K562 (cell line): Measurements from ENCODE around the gene PPM1H. TPM values are rescaled to one million over a fixed set of nuclear protein-coding genes. Genes with fewer than 3 reads are reported as not detected.

ENCODE experiments used
- ATAC-seq: fragments of 200-7000 bp; cut with Tn5 transposase; 3 replicates; pipeline ENCODE4 v1.9.1; 2020; ENCODE audit warnings: moderate library complexity
- BruUV-seq: library from RNA; stranded (reverse); fragments of 400-500 nt; replicated peaks from 2 replicates; lab custom pipeline; 2021; lab: Mats Ljungman, UMichigan
- CTCF ChIA-PET: fragments of 300-600 bp; formaldehyde crosslinking; extraction: SDS; loops from one replicate; lab custom pipeline; 2021; ENCODE audit warnings: low intra/inter-chr PET ratio; lab: Yijun Ruan, JAX
- POLR2A ChIA-PET: fragments of 300-600, 350-650 bp; sonication (Branson Sonifier 250); formaldehyde crosslinking; extraction: SDS; loops from one replicate; lab custom pipeline; 2021; ENCODE audit warnings: antibody characterized with exemption, inconsistent platforms; lab: Yijun Ruan, JAX
- DNase-seq, 4 experiments: peaks; one replicate each; pipeline versions ENCODE4 v3.0.0 to v3.0.0-alpha.2; 2011 to 2018; ENCODE audit warnings: low spot score in 3 of 4, mixed read lengths in 3 of 4; ENCODE audit errors: extremely low read depth in 1 of 4
- FAIRE-seq: peaks from 2 replicates; lab custom pipeline; 2011; peaks lifted over from hg19 to GRCh38; lab: Jason Lieb, UNC
- H2AFZ ChIP-seq: 2 replicates; pipeline ENCODE4 v1.6.0; 2011; ENCODE audit warnings: low read depth, low read length, control low read depth, inconsistent platforms
- H3K27ac ChIP-seq: fragments of 200-600 bp; 3 replicates; pipeline ENCODE4 v1.8.0; 2011; ENCODE audit warnings: low read depth, mild to moderate bottlenecking, control low read depth, inconsistent platforms, low read length, moderate library complexity, mixed read lengths; ENCODE audit errors: extremely low read depth
- H3K27me3 ChIP-seq, 2 experiments: fragments of 300-600 bp in 1 of 2; 2 replicates in 1 of 2; 3 replicates in 1 of 2; pipeline versions ENCODE4 v1.6.0 to v1.8.0; 2011; ENCODE audit warnings: inconsistent platforms in 2 of 2, low read length in 2 of 2, mild to moderate bottlenecking in 1 of 2, mixed read lengths in 1 of 2, moderate library complexity in 1 of 2; ENCODE audit not compliant: control insufficient read depth in 2 of 2, insufficient read depth in 2 of 2
- H3K36me3 ChIP-seq: fragments of 300-600 bp; 3 replicates; pipeline ENCODE4 v1.8.0; 2011; ENCODE audit warnings: mild to moderate bottlenecking, low read length, inconsistent platforms; ENCODE audit not compliant: control insufficient read depth, insufficient read depth
- H3K4me1 ChIP-seq, 2 experiments: fragments of 200-600 bp in 1 of 2; replicated peaks in 1 of 2; 2 replicates in 1 of 2; 3 replicates in 1 of 2; pipeline versions ENCODE4 v1.5.1 to v1.8.0; 2011; ENCODE audit warnings: inconsistent platforms in 2 of 2, low read length in 2 of 2, mild to moderate bottlenecking in 1 of 2, mixed read lengths in 1 of 2, moderate library complexity in 1 of 2; ENCODE audit not compliant: control insufficient read depth in 2 of 2, insufficient read depth in 2 of 2
- H3K4me2 ChIP-seq: 2 replicates; pipeline ENCODE4 v1.6.1; 2011; ENCODE audit warnings: low read length, control low read depth, inconsistent platforms, mixed read lengths; ENCODE audit not compliant: insufficient read depth
- H3K4me3 ChIP-seq: fragments of 200-600 bp; sonication (generic), shearing (Covaris generic); 2 replicates; pipeline ENCODE4 v1.5.1; 2016; ENCODE audit warnings: control low read depth, inconsistent platforms
- H3K79me2 ChIP-seq: fragments of 200-600 bp; 3 replicates; pipeline ENCODE4 v1.8.0; 2011; ENCODE audit warnings: low read length, inconsistent platforms; ENCODE audit not compliant: control insufficient read depth, insufficient read depth
- H3K9ac ChIP-seq, 2 experiments: 2 replicates each; pipeline versions ENCODE4 v1.6.0 to v1.6.1; 2011; ENCODE audit warnings: low read depth in 2 of 2, low read length in 2 of 2, control low read depth in 1 of 2, inconsistent platforms in 1 of 2, mild to moderate bottlenecking in 1 of 2, mixed read lengths in 1 of 2; ENCODE audit not compliant: insufficient read depth in 1 of 2
- H3K9me1 ChIP-seq: one replicate; pipeline ENCODE4 v1.6.0; 2011; ENCODE audit warnings: inconsistent platforms, mild to moderate bottlenecking, low read length, moderate library complexity; ENCODE audit not compliant: control insufficient read depth, insufficient read depth
- H3K9me3 ChIP-seq: replicated peaks from 2 replicates; pipeline ENCODE4 v1.5.1; 2011; ENCODE audit warnings: low read depth, low read length, inconsistent platforms; ENCODE audit not compliant: control insufficient read depth, insufficient read depth
- H4K20me1 ChIP-seq: replicated peaks from 2 replicates; pipeline ENCODE4 v1.6.1; 2011; ENCODE audit warnings: low read length, inconsistent platforms, mixed read lengths; ENCODE audit not compliant: control insufficient read depth, insufficient read depth
- ATF2 ChIP-seq: sonication (generic); formaldehyde crosslinking; IDR thresholded peaks from 2 replicates; pipeline ENCODE4 v1.8.1; 2022; ENCODE audit warnings: missing genetic modification reagents
- E4F1 ChIP-seq: fragments of 250-450 bp; sonication (Bioruptor Pico); IDR thresholded peaks from 2 replicates; pipeline ENCODE4 v1.5.0; 2021; ENCODE audit warnings: mild to moderate bottlenecking, borderline replicate concordance
- ELK1 ChIP-seq: sonication (generic); formaldehyde crosslinking; IDR thresholded peaks from 2 replicates; pipeline ENCODE4 v1.8.1; 2022; ENCODE audit warnings: missing genetic modification reagents
- FOSL1 ChIP-seq: fragments of 200-800 bp; sonication (Bioruptor generic); conservative IDR thresholded peaks from 2 replicates; pipeline ENCODE4 v1.6.1; 2016; ENCODE audit warnings: missing genetic modification characterization, missing compliant biosample characterization
- MYC ChIP-seq, 2 experiments: fragments of 250-450 bp in 1 of 2; sonication (Bioruptor Pico) in 1 of 2; IDR thresholded peaks; 2 replicates each; pipeline versions ENCODE4 v1.5.1 to v1.6.1; 2012 to 2021; ENCODE audit warnings: low read depth in 2 of 2, borderline replicate concordance in 1 of 2, improper control_type of control experiment in 1 of 2, low read length in 1 of 2, mild to moderate bottlenecking in 1 of 2, moderate library complexity in 1 of 2
- PCBP1 ChIP-seq: fragments of 200-400 bp; formaldehyde crosslinking; IDR thresholded peaks from 2 replicates; pipeline ENCODE4 v1.6.1; 2018; ENCODE audit warnings: mild to moderate bottlenecking, low read depth, low read length; ENCODE audit not compliant: poor library complexity, severe bottlenecking
- POU5F1 ChIP-seq: fragments of 150-350 bp; IDR thresholded peaks from 2 replicates; pipeline ENCODE4 v1.6.1; 2014; ENCODE audit warnings: borderline replicate concordance, low read length, low read depth, mild to moderate bottlenecking; ENCODE audit not compliant: partially characterized antibody
- RAD21 ChIP-seq, 2 experiments: fragments of 250-450 bp in 1 of 2; fragments of 450-650 bp in 1 of 2; sonication (Bioruptor Pico) in 1 of 2; formaldehyde crosslinking in 1 of 2; IDR thresholded peaks in 1 of 2; conservative IDR thresholded peaks in 1 of 2; 2 replicates each; pipeline versions ENCODE4 v1.4.0 to v1.8.0; 2020 to 2022; ENCODE audit warnings: mild to moderate bottlenecking in 2 of 2, moderate library complexity in 1 of 2
- SIN3B ChIP-seq: fragments of 450-650 bp; IDR thresholded peaks from 2 replicates; pipeline ENCODE4 v1.6.1; 2017; ENCODE audit warnings: low read depth, mild to moderate bottlenecking, moderate library complexity
- SMARCA4 ChIP-seq: fragments of 450-650 bp; IDR thresholded peaks from 2 replicates; pipeline ENCODE4 v1.6.1; 2016
- TCF7 ChIP-seq: sonication (generic); IDR thresholded peaks from 2 replicates; pipeline ENCODE4 v1.6.1; 2016; ENCODE audit warnings: antibody characterized with exemption, borderline replicate concordance
- ZBTB9 ChIP-seq: fragments of 450-650 bp; formaldehyde crosslinking; IDR thresholded peaks from 2 replicates; pipeline ENCODE4 v1.4.0; 2020; ENCODE audit warnings: mild to moderate bottlenecking, moderate library complexity
- ZNF316 ChIP-seq: fragments of 450-650 bp; IDR thresholded peaks from 2 replicates; pipeline ENCODE4 v1.6.1; 2016
- ZNF561 ChIP-seq: fragments of 450-650 bp; formaldehyde crosslinking; conservative IDR thresholded peaks from 2 replicates; pipeline ENCODE4 v1.4.0; 2020; ENCODE audit warnings: mild to moderate bottlenecking, moderate library complexity
- WGBS: fragments of 100-300 bp; shearing (Covaris generic); methylation state at CpG from one replicate; pipeline ENCODE4 v1.1.6; 2016; ENCODE audit warnings: low coverage, mixed read lengths; ENCODE audit not compliant: insufficient coverage; ENCODE audit errors: missing lambda C conversion rate; 5-methylcytosine and 5-hydroxymethylcytosine counted together
- in situ Hi-C: fragments of 300-500 bp; cut with MboI; formaldehyde crosslinking; loops from 4 replicates; pipeline ENCODE4 v1.15.0; 2018; ENCODE audit warnings: inconsistent platforms, mixed read lengths
- intact Hi-C: fragments of 100-400 bp; cut with micrococcal nuclease; formaldehyde crosslinking; loops from 2 replicates; pipeline ENCODE4 v1.14.2; 2022
- polyA plus RNA-seq, 8 experiments: library from polyadenylated mRNA; depleted of rRNA in 4 of 8; stranded (reverse) in 5 of 8; unstranded in 3 of 8; fragments of >200 nt; fragmentation: Nextera tagmentation in 2 of 8; fragmentation: Illumina TruSeq in 1 of 8; extraction: Ambion mirVana in 2 of 8; extraction: Trizol in 1 of 8; gene quantifications; 2 replicates each; pipeline versions ENCODE4 v1.2.1 to v1.2.3, GENCODE V29; 2011 to 2014; ENCODE audit warnings: inconsistent platforms in 1 of 8, missing spikeins in 1 of 8
- total RNA-seq, 7 experiments: library from RNA; depleted of rRNA in 6 of 7; stranded (reverse); fragments of >200 nt in 6 of 7; fragmentation: Illumina TruSeq in 2 of 7; extraction: Trizol in 2 of 7; gene quantifications; 2 replicates each; pipeline versions ENCODE4 v1.2.1 to v1.2.3, GENCODE V29; 2011 to 2021; ENCODE audit warnings: low replicate concordance in 1 of 7

Gene PPM1H
- total and polyA plus RNA-seq, 9 of the 15 experiments (the other 6 are each of a cell fraction or from before 2014, with no cell fraction given) = 5.3 to 29.3 (median 11.3) TPM

GRCh38 chr12:62895351-62895877 lies 39.5 kb downstream of the PPM1H start:
- Histone ChIP-seq H3K79me2 (peaks cover 20% of the 10 kb centered on the region; the same call in 2 of the 3 replicates), H3K4me2 (no peak overlapping the region), H3K27me3 (no peaks in the 10 kb centered on the region), H3K9ac (no peak overlapping the region), H4K20me1 (no peaks in the 10 kb centered on the region), H3K4me3 (no peak overlapping the region), H3K9me1 (no peaks in the 10 kb centered on the region), H3K4me1 (peaks cover 4 to 25% of the 10 kb centered on the region in 2 experiments; a peak in 4 of 5 replicates), H3K36me3 (no peaks in the 10 kb centered on the region), H2AFZ (no peak overlapping the region), H3K27ac (no peak overlapping the region), H3K9me3 (no peaks in the 10 kb centered on the region)
- no TSS peak for BruUV-seq
- TF ChIP-seq ELK1 (CRISPR knock-in tag) (no peak), RAD21 (CRISPR knock-in tag; conservative IDR thresholded peaks at IDR 0.05 in 1 of 2, IDR thresholded peaks at IDR 0.05 in 1 of 2) (no peak), POU5F1 (no peak), ZNF316 (no peak), TCF7 (no peak), ZNF561 (CRISPR knock-in tag) (no peak), ATF2 (CRISPR knock-in tag) (no peak), E4F1 (CRISPR knock-in tag) (no peak), MYC (IDR thresholded peaks at IDR 0.05; ENCODE audit: low read depth, low read length) (no peak), MYC (CRISPR knock-in tag; IDR thresholded peaks at IDR 0.05; ENCODE audit: borderline replicate concordance, low read depth) (no peak), SMARCA4 (no peak), SIN3B (no peak), FOSL1 (no peak), PCBP1 (no peak), ZBTB9 (CRISPR knock-in tag) (no peak)
- ChIA-PET CTCF (no interaction called here), POLR2A (no interaction called here)
- FAIRE-seq (no peak), ATAC-seq (no peak), DNase-seq (no peak)
- 46% methylated on average over 2 of the region's 2 CpGs for WGBS
- intact Hi-C loops (no loop called here), in situ Hi-C loops (no loop called here)
